Ishikawa (cell line): Measurements from ENCODE around the gene KCNJ15.

Experiments
- CEBPB ChIP-seq: IDR thresholded peaks from 2 replicates; pipeline ENCODE4 v1.6.1; 2012
- CREB1 ChIP-seq: IDR thresholded peaks from 2 replicates; pipeline ENCODE4 v1.6.1; 2012; ENCODE audit warnings: low read depth
- EGR1 ChIP-seq: IDR thresholded peaks from 2 replicates; pipeline ENCODE4 v1.6.1; 2012
- EP300 ChIP-seq: IDR thresholded peaks from 2 replicates; pipeline ENCODE4 v1.6.1; 2012; ENCODE audit warnings: borderline replicate concordance
- FOXM1 ChIP-seq: IDR thresholded peaks from 2 replicates; pipeline ENCODE4 v1.6.1; 2012; ENCODE audit warnings: low read depth, borderline replicate concordance
- MAX ChIP-seq: IDR thresholded peaks from 2 replicates; pipeline ENCODE4 v1.6.1; 2012
- NFIC ChIP-seq: IDR thresholded peaks from 2 replicates; pipeline ENCODE4 v1.6.1; 2012
- RAD21 ChIP-seq: IDR thresholded peaks from 2 replicates; pipeline ENCODE4 v1.6.1; 2012; ENCODE audit warnings: low read depth
- REST ChIP-seq: IDR thresholded peaks from 2 replicates; pipeline ENCODE4 v1.6.1; 2012; ENCODE audit warnings: low read depth, mild to moderate bottlenecking
- TAF1 ChIP-seq: IDR thresholded peaks from 2 replicates; pipeline ENCODE4 v1.6.1; 2012; ENCODE audit warnings: low read depth, mild to moderate bottlenecking
- TCF12 ChIP-seq: IDR thresholded peaks from 2 replicates; pipeline ENCODE4 v1.6.1; 2012; ENCODE audit warnings: low read depth
- TEAD4 ChIP-seq: IDR thresholded peaks from 2 replicates; pipeline ENCODE4 v1.6.1; 2012
- USF1 ChIP-seq: IDR thresholded peaks from 2 replicates; pipeline ENCODE4 v1.6.1; 2012
- YY1 ChIP-seq: IDR thresholded peaks from 2 replicates; pipeline ENCODE4 v1.6.1; 2012; ENCODE audit warnings: low read depth
- ZBTB7A ChIP-seq: IDR thresholded peaks from 2 replicates; pipeline ENCODE4 v1.6.1; 2012; ENCODE audit warnings: low read depth

Gene KCNJ15

GRCh38 chr21:38297871-38298270 lies 41.1 kb downstream of the KCNJ15 start:
- TF ChIP-seq ZBTB7A (no peak), TCF12 (no peak), FOXM1 (no peak), RAD21 (no peak), TEAD4 (no peak), NFIC (no peak), EP300 (no peak), MAX (no peak)

- TF ChIP-seq USF1 (no peak), EP300 (no peak), TCF12 (no peak), FOXM1 (no peak), YY1 (no peak), CEBPB (no peak), REST (no peak), NFIC (no peak), MAX (no peak)
Observed at GRCh38 chr21:38298832-38299231, 42.0 kb downstream of the KCNJ15 start.

- TF ChIP-seq NFIC (no peak), EGR1 (no peak), CEBPB (no peak), ZBTB7A (no peak), MAX (no peak), TEAD4 (no peak), YY1 (no peak), RAD21 (no peak), USF1 (no peak), FOXM1 (no peak), REST (no peak)
Observed at GRCh38 chr21:38299671-38300070, 42.9 kb downstream of the KCNJ15 start.

GRCh38 chr21:38300141-38300578 lies 43.4 kb downstream of the KCNJ15 start:
- no peak for TF ChIP-seq MAX
- TF ChIP-seq EP300, result no peak
- TF ChIP-seq TAF1, result no peak
- no peak for TF ChIP-seq USF1
- no peak for TF ChIP-seq CEBPB
- no peak for TF ChIP-seq NFIC
- no peak for TF ChIP-seq FOXM1

GRCh38 chr21:38301321-38302214 lies 44.8 kb downstream of the KCNJ15 start:
- TF ChIP-seq TEAD4 (no peak), EGR1 (no peak), YY1 (no peak), CEBPB (no peak), EP300 (no peak), FOXM1 (no peak), TCF12 (no peak), NFIC (no peak), ZBTB7A (no peak), CREB1 (no peak), REST (no peak), TAF1 (no peak), MAX (no peak), RAD21 (no peak), USF1 (no peak)
